GM12878 (cell line): ENCODE results near the gene ZNF385A. TPM values are rescaled to one million over a fixed set of nuclear protein-coding genes. Genes with fewer than 3 reads are reported as not detected.

Experiments
- ATAC-seq: fragments of 200-7000 bp; cut with Tn5 transposase; 3 replicates; pipeline ENCODE4 v1.9.1; 2020; ENCODE audit warnings: mild to moderate bottlenecking, moderate library complexity
- BruUV-seq: library from RNA; stranded (reverse); fragments of 400-500 nt; replicated peaks from 2 replicates; lab custom pipeline; 2021; lab: Mats Ljungman, UMichigan
- CTCF ChIA-PET: fragments of 300-600 bp; sonication (Branson Sonifier 250); formaldehyde crosslinking; extraction: SDS; loops from one replicate; lab custom pipeline; 2021; ENCODE audit warnings: inconsistent platforms; lab: Yijun Ruan, JAX
- POLR2A ChIA-PET: fragments of 350-600 bp; formaldehyde crosslinking; extraction: SDS; loops from one replicate; lab custom pipeline; 2021; ENCODE audit warnings: inconsistent platforms; lab: Charles Lee
- RAD21 ChIA-PET: fragments of 300-600 bp; sonication (Branson Sonifier 250); formaldehyde crosslinking; loops from one replicate; lab custom pipeline; 2023; ENCODE audit warnings: antibody characterized with exemption; ENCODE audit not compliant: unreplicated experiment; lab: Charles Lee
- SMC1A ChIA-PET: fragments of 300-600 bp; sonication (Branson Sonifier 250); formaldehyde crosslinking; loops from one replicate; lab custom pipeline; 2023; ENCODE audit not compliant: unreplicated experiment, uncharacterized antibody; lab: Charles Lee
- DNase-seq: peaks from one replicate; pipeline ENCODE4 v3.0.0-alpha.2; 2011; ENCODE audit warnings: low read depth, low spot score
- FAIRE-seq: peaks from 3 replicates; lab custom pipeline; 2011; peaks lifted over from hg19 to GRCh38; lab: Jason Lieb, UNC
- H2AFZ ChIP-seq: 2 replicates; pipeline ENCODE4 v1.6.0; 2011; ENCODE audit warnings: low read depth, low read length, control low read depth; ENCODE audit not compliant: control insufficient read depth
- H3K27ac ChIP-seq: 2 replicates; pipeline ENCODE4 v1.5.1; 2011; ENCODE audit warnings: control low read depth; ENCODE audit not compliant: control insufficient read depth, insufficient read depth
- H3K27me3 ChIP-seq, 2 experiments: replicated peaks in 1 of 2; 2 replicates each; pipeline versions ENCODE4 v1.6.0 to v1.6.1; 2011; ENCODE audit warnings: low read length in 1 of 2; ENCODE audit not compliant: control insufficient read depth in 2 of 2, insufficient read depth in 2 of 2
- H3K36me3 ChIP-seq, 2 experiments: 2 replicates each; pipeline ENCODE4 v1.5.1; 2011; ENCODE audit warnings: low read length in 1 of 2; ENCODE audit not compliant: control insufficient read depth in 2 of 2, insufficient read depth in 2 of 2
- H3K4me1 ChIP-seq: 2 replicates; pipeline ENCODE4 v1.6.1; 2011; ENCODE audit warnings: mild to moderate bottlenecking, low read length, moderate library complexity, mixed read lengths; ENCODE audit not compliant: control insufficient read depth, insufficient read depth
- H3K4me2 ChIP-seq: 2 replicates; pipeline ENCODE4 v1.6.0; 2011; ENCODE audit warnings: control low read depth; ENCODE audit not compliant: control insufficient read depth, insufficient read depth
- H3K4me3 ChIP-seq: fragments of 200-600 bp; sonication (generic); 2 replicates; pipeline ENCODE4 v1.5.1; 2016
- H3K79me2 ChIP-seq: 2 replicates; pipeline ENCODE4 v1.6.0; 2011; ENCODE audit warnings: low read length; ENCODE audit not compliant: control insufficient read depth, insufficient read depth
- H3K9ac ChIP-seq: 2 replicates; pipeline ENCODE4 v1.8.0; 2011; ENCODE audit warnings: low read length, control low read depth, mixed read lengths; ENCODE audit not compliant: control insufficient read depth, insufficient read depth
- H3K9me3 ChIP-seq: replicated peaks from 3 replicates; pipeline ENCODE4 v1.5.1; 2011; ENCODE audit warnings: mild to moderate bottlenecking, low read length; ENCODE audit not compliant: control insufficient read depth, insufficient read depth
- H4K20me1 ChIP-seq: 2 replicates; pipeline ENCODE4 v1.6.0; 2011; ENCODE audit not compliant: control insufficient read depth, insufficient read depth
- BACH1 ChIP-seq: fragments of 450-650 bp; IDR thresholded peaks from 2 replicates; pipeline ENCODE4 v1.6.1; 2017; ENCODE audit warnings: mild to moderate bottlenecking, borderline replicate concordance
- DPF2 ChIP-seq: fragments of 450-650 bp; IDR thresholded peaks from 2 replicates; pipeline ENCODE4 v1.6.1; 2017; ENCODE audit warnings: mild to moderate bottlenecking
- GATAD2B ChIP-seq: fragments of 450-650 bp; conservative IDR thresholded peaks from 2 replicates; pipeline ENCODE4 v1.6.1; 2017; ENCODE audit warnings: low read depth, mild to moderate bottlenecking, moderate library complexity
- IKZF1 ChIP-seq: fragments of 450-650 bp; conservative IDR thresholded peaks from 2 replicates; pipeline ENCODE4 v1.6.1; 2017; ENCODE audit warnings: antibody characterized with exemption, mild to moderate bottlenecking
- IKZF2 ChIP-seq, 2 experiments: fragments of 450-650 bp; IDR thresholded peaks; 2 replicates each; pipeline ENCODE4 v1.6.1; 2017; ENCODE audit warnings: mild to moderate bottlenecking in 2 of 2, moderate library complexity in 2 of 2
- NFXL1 ChIP-seq: fragments of 450-650 bp; IDR thresholded peaks from 2 replicates; pipeline ENCODE4 v1.6.1; 2017; ENCODE audit warnings: antibody characterized with exemption, mild to moderate bottlenecking, borderline replicate concordance
- NR2F1 ChIP-seq: fragments of 450-650 bp; conservative IDR thresholded peaks from 2 replicates; pipeline ENCODE4 v1.6.1; 2017; ENCODE audit warnings: mild to moderate bottlenecking
- SREBF2 ChIP-seq: IDR thresholded peaks from 2 replicates; pipeline ENCODE4 v1.6.1; 2012; ENCODE audit warnings: mild to moderate bottlenecking, low read length
- SUZ12 ChIP-seq: fragments of 200-600 bp; sonication (generic); IDR thresholded peaks from one replicate; pipeline ENCODE4 v1.6.1; 2018; ENCODE audit warnings: antibody characterized with exemption, mild to moderate bottlenecking; ENCODE audit not compliant: unreplicated experiment
- ZBED1 ChIP-seq: IDR thresholded peaks from 2 replicates; pipeline ENCODE4 v1.6.1; 2016; ENCODE audit warnings: borderline replicate concordance
- ZNF622 ChIP-seq: fragments of 450-650 bp; IDR thresholded peaks from 2 replicates; pipeline ENCODE4 v1.6.1; 2017; ENCODE audit warnings: mild to moderate bottlenecking, inconsistent platforms
- WGBS: methylation state at CpG from one replicate; pipeline ENCODE4 v1.1.6; 2016; ENCODE audit warnings: low lambda C conversion rate; ENCODE audit not compliant: insufficient replicate concordance, insufficient coverage; ENCODE audit errors: missing lambda C conversion rate; 5-methylcytosine and 5-hydroxymethylcytosine counted together
- in situ Hi-C: fragments of 300-500 bp; cut with MboI; formaldehyde crosslinking; loops from 9 replicates; pipeline ENCODE4 v1.14.3; 2018; ENCODE audit warnings: mixed read lengths
- intact Hi-C: fragments of 100-400 bp; cut with micrococcal nuclease; formaldehyde crosslinking; loops from one replicate; pipeline ENCODE4 v1.14.2; 2022; ENCODE audit not compliant: unreplicated experiment
- polyA plus RNA-seq, 11 experiments: library from polyadenylated mRNA; depleted of rRNA in 4 of 11; unstranded in 6 of 11; stranded (reverse) in 5 of 11; fragments of >200 nt; fragmentation: Nextera tagmentation in 4 of 11; fragmentation: Illumina TruSeq in 1 of 11; extraction: Ambion mirVana in 4 of 11; extraction: Trizol in 1 of 11; gene quantifications; 1 replicate in 1 of 11; 2 replicates in 10 of 11; pipeline versions ENCODE4 v1.2.1 to v1.2.3, GENCODE V29; 2011 to 2016; ENCODE audit warnings: inconsistent platforms in 2 of 11, missing spikeins in 2 of 11, low read depth in 1 of 11
- total RNA-seq, 4 experiments: library from RNA; depleted of rRNA in 3 of 4; stranded (reverse); fragments of >200 nt in 3 of 4; fragmentation: Illumina TruSeq in 1 of 4; extraction: Trizol in 1 of 4; gene quantifications; 2 replicates each; pipeline versions ENCODE4 v1.2.1 to v1.2.3, GENCODE V29; 2013 to 2021
- TF ChIP-seq, protein P1 (sequence below): fragments of 450-650 bp; IDR thresholded peaks from 2 replicates; pipeline ENCODE4 v1.6.1; 2016; ENCODE audit warnings: mild to moderate bottlenecking

Gene ZNF385A
- total and polyA plus RNA-seq, 10 of the 15 experiments (the other 5 are each of a cell fraction or from before 2014, with no cell fraction given) = 0.26 to 26.1 (median 4.9) TPM

DNA sequence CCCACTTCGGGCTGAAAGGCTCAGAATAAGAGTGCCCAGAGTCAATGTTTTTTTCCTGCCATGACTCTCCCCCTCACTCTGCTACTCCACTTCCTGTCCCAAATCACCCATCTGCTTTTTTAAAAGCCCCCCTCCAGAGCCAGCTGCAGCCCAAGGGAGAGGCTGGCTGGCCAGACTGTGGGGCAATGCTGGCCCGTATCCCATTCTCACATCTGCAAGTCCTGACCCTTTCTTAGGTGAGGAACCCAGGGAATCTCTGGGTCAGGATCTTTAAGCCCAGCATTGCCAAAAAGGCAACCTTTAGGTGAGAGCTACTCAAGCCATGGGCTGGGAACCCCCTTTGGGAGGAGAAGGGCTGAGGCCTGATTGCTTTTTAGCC lies 36.2 kb upstream of the ZNF385A start:
- Histone ChIP-seq H3K36me3 (no peaks in the 10 kb centered on the region), H2AFZ (no peak overlapping the region), H3K79me2 (no peaks in the 10 kb centered on the region), H3K27ac (no peak overlapping the region), H3K4me3 (no peak overlapping the region), H4K20me1 (no peaks in the 10 kb centered on the region), H3K9ac (no peak overlapping the region), H3K27me3 (peaks cover 10 to 23% of the 10 kb centered on the region in 2 experiments), H3K4me1 (no peaks in the 10 kb centered on the region), H3K9me3 (no peaks in the 10 kb centered on the region), H3K4me2 (no peak overlapping the region)
- no TSS peak for BruUV-seq
- WGBS = 0% methylated on average over 2 of the region's 2 CpGs
- ATAC-seq (peak; percentile 44), DNase-seq (no peak), FAIRE-seq (no peak)
- intact Hi-C loops = no loop called here
- in situ Hi-C loops = no loop called here
- no peak for TF ChIP-seq SREBF2
- peak; percentile 46 for TF ChIP-seq IKZF1
- RAD21 ChIA-PET = interaction anchor here (1.2 to 2.8 kb wide), 2 partner anchors 9 to 18 kb away, joined by 3 to 22 read pairs; no protein-coding TSS in a partner anchor
- SMC1A ChIA-PET = interaction anchor here (1.6 to 7.5 kb wide), 3 partner anchors 13 to 22 kb away, joined by 8 to 69 read pairs (median 12); no protein-coding TSS in a partner anchor
- POLR2A ChIA-PET = interaction anchor here (0.5 to 1.1 kb wide), 2 partner anchors 17 to 225 kb away, joined by 6 to 7 read pairs; no protein-coding TSS in a partner anchor
- CTCF ChIA-PET = interaction anchor here (1.0 to 13.8 kb wide), 4 partner anchors 13 to 27 kb away, joined by 3 to 251 read pairs (median 76); no protein-coding TSS in a partner anchor

DNA sequence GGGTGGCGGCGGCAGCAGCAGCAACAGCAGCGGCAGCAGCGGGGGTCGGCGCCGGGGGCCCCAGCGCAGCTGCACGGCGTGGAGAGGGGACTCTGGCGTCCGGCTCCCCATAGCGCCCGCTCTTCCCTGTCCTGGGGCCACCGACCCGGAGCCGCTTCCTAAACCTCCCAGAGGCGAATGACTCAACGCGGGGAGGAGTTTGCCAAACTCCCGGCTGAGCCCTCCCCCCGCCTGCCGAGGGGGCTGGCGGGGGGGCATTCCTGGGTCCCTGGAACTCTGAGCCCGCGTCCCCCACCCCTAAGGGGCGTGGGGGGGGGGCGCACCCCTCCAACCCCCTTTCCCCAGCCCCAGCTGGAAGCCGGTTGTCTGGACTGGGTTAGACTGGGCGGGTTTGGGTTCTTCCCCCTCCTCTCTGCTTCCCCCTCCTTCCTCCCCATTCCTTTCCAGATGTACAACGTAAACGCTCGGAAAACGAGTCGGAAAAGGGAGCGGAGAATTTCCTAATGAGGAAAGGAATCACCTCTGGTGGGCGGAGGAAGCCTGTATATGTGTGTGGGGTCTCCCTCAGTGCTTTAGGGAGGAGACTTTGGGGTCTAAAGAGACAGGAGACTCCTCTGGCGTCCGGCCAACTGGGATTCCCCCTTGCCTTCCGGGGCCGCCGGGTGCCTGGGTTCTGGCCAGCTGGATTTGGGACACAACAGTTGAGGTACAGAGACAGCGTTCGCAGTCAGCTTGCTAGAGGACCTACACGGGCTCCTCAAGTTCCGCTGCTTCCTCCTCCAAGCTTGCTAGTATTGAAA lies 34.8 kb upstream of the ZNF385A start, which contains the start of gene ITGA5:
Gene ITGA5 (minus strand): TSS at position 179 of the 800 bp plus-strand sequence. CDS start 68 bp downstream, at position 111.
- ChIA-PET POLR2A (interaction anchor here (1.1 to 8.4 kb wide), 3 partner anchors 11 to 60 kb away, joined by 4 to 41 read pairs (median 9); no protein-coding TSS in a partner anchor), SMC1A (interaction anchor here (1.3 to 7.5 kb wide), 6 partner anchors 13 to 39 kb away, joined by 5 to 69 read pairs (median 18); no protein-coding TSS in a partner anchor), CTCF (interaction anchor here (0.9 to 13.8 kb wide), 4 partner anchors 10 to 20 kb away, joined by 3 to 251 read pairs (median 77); no protein-coding TSS in a partner anchor), RAD21 (interaction anchor here (1.3 to 2.8 kb wide), 4 partner anchors 14 to 19 kb away, joined by 3 to 22 read pairs (median 7); no protein-coding TSS in a partner anchor)
- DNase-seq (no peak), FAIRE-seq (no peak), ATAC-seq (peak; percentile 16)
- TF ChIP-seq IKZF1 = peak; percentile 79
- TF ChIP-seq, protein P1, sequence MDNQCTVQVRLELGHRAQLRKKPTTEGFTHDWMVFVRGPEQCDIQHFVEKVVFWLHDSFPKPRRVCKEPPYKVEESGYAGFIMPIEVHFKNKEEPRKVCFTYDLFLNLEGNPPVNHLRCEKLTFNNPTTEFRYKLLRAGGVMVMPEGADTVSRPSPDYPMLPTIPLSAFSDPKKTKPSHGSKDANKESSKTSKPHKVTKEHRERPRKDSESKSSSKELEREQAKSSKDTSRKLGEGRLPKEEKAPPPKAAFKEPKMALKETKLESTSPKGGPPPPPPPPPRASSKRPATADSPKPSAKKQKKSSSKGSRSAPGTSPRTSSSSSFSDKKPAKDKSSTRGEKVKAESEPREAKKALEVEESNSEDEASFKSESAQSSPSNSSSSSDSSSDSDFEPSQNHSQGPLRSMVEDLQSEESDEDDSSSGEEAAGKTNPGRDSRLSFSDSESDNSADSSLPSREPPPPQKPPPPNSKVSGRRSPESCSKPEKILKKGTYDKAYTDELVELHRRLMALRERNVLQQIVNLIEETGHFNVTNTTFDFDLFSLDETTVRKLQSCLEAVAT = 0 out of 2 replicates have a peak, but pooled peaks have one; percentile 39
- 0 out of 2 replicates have a peak, but pooled peaks have one; percentile 34 for TF ChIP-seq BACH1
- TF ChIP-seq ZBED1 = no peak
- peak; percentile 34 for TF ChIP-seq NR2F1
- peak; percentile 40 for TF ChIP-seq DPF2
- peak in 1 of 2 experiments; percentile 37; a peak in 2 of 4 replicates for TF ChIP-seq IKZF2 (IDR thresholded peaks at IDR 0.05)
- no peak for TF ChIP-seq NFXL1
- peak; percentile 84 for TF ChIP-seq GATAD2B
- no peak for TF ChIP-seq ZNF622
- peak; percentile 96 for TF ChIP-seq SUZ12
- no peak within 1 kb of the TSS for H3K27ac ChIP-seq
- no peaks in the 10 kb centered on the region for H3K4me1 ChIP-seq
- WGBS = 14% methylated on average over 31 of the region's 46 CpGs
- no peak within 1 kb of the TSS for H2AFZ ChIP-seq
- in situ Hi-C loops (no loop called here), intact Hi-C loops (no loop called here)
- no peaks in the 10 kb centered on the region for H3K9me3 ChIP-seq
- peak within 1 kb of the TSS; percentile 30; the same call in 1 of the 2 replicates for H3K4me2 ChIP-seq
- no peak within 1 kb of the TSS for H3K9ac ChIP-seq
- no TSS peak for BruUV-seq
- H3K4me3 ChIP-seq = peak within 1 kb of the TSS; percentile 32; the same call in 1 of the 2 replicates
- no peaks in the 10 kb centered on the region for H4K20me1 ChIP-seq
- H3K79me2 ChIP-seq = no peaks in the 10 kb centered on the region
- H3K27me3 ChIP-seq = peaks cover 4 to 16% of the 10 kb centered on the region in 2 experiments
- no peaks in the 10 kb centered on the region for H3K36me3 ChIP-seq
